HG02623 (cell line): ENCODE data around the gene HIF1A.
A peak's percentile ranks its signal among the peaks of the same experiment; 100 is the strongest.

Experiments used
- ATAC-seq: cut with Tn5 transposase; IDR thresholded peaks from one replicate; pipeline ENCODE4 v1.9.1; 2021; ENCODE audit warnings: moderate library complexity; ENCODE audit not compliant: unreplicated experiment

The HIF1A gene

DNA sequence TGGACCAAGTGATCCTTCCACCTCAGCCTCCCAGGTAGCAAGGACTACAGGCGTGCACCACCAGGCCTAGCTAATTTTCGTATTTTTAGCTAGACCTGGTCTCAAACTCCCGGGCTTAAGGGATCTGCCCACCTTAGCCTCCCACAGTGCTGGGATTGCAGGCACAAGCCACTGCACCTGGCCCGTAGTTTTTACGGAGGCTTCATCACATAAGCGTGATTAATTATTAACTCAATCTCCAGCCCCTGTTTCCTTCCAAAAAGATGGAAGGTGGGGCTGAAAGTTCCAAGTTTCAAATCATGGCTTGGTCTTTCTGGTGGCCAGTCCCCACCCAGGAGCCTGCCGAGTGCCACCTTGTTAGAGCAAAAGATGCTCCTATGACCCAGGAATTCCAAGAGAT, 22.5 kb upstream of the HIF1A start:
- no peak for ATAC-seq

DNA sequence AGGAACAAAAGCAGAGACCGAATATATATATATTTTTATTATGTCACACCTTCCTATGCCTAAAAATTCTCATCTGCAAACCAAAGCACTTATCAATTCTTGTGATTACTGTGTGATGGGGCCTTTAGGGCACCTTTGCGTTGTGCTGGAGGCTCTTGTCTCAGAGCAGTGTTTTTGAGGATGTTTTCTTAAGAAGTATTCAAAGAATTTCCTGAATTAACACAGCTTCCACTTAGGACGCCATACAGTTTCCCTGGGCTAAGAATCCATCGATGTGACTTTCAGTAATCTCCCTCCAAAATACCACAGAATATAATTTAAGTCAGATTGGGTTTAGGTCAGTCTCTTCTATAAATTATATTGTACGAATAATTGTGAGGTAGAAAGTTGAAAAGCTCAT, 22.0 kb upstream of the HIF1A start:
- ATAC-seq: no peak

- no peak for ATAC-seq
These were observed 20.0 kb upstream of the HIF1A start for GRCh38 chr14:61675291-61675690.

DNA sequence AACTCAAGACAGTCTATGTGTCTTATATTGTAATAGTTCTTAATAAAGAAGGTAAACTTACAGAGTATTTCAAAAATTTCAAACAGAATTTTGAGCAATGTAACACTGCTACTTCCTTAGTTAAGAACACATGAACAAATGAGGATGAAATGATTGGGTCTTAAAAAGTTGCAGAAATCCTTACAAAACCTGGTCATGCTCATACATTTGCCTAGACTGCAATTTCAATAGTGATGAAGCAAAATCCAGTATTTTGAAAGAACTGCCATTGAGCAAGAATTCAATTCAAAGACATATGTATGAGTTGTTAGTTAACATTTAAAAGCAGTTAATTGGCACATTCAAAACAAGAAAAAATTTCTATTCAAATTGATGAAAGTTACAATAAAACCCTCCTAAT, 17.8 kb upstream of the HIF1A start:
- ATAC-seq: no peak

GRCh38 chr14:61678975-61679374, 16.3 kb upstream of the HIF1A start:
- no peak for ATAC-seq

DNA sequence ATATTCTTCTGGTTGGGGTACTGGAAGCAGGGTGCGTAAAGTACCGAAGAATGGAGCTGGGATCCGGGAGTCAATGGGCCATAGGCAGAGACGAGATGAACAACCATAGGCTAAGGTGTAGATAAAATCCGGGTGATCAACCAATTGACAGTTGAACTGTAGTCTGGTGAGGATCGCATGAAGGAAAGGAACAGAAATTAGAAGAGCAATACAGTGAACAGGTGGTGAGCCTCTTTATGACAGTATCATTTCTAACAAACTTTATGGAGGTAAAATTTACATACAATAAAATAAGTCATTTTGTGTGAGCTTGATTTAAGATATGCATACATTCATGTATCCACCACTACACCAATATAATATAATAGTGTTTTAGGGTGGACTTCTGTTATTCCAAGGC, 13.9 kb upstream of the HIF1A start:
- no peak for ATAC-seq

DNA sequence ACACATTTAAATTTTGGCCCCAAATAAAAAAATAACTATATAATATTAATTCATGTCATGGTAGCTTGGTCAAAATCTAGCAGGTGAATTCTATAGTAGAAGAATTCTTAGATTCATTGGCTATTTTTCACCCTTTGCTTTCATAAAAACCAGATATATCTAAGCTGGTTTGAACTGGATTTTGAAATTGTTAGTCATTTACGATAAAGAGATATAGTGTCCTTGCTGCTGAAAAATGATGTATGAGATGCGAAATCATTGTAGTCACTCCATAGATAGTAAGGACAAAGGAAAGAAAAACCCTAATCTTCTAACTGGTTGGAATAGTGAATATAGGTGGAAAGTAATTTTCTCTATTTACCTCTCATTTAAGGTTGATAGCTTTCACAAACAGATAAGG, 12.2 kb upstream of the HIF1A start:
- no peak for ATAC-seq

DNA sequence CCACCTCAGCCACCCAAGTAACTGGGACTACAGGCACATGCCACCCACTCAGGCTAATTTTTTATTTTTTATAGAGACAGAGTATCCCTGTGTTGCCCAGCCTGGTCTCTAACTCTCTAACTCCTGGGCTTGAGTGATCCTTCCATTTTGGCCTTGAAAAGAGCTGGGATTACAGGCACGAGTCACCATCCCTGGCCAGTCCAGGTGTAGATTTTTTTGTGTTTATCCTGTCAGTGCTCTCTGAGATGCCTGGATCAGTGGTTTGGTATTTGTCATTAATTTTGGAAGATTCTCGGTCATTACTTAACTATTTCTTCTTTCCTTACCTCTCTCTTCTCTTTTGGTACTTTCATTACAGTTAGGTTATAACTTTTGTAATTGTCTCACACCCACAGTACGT, 5.3 kb upstream of the HIF1A start:
- no peak for ATAC-seq

GRCh38 chr14:61690982-61691381, 4.3 kb upstream of the HIF1A start:
- no peak for ATAC-seq

DNA sequence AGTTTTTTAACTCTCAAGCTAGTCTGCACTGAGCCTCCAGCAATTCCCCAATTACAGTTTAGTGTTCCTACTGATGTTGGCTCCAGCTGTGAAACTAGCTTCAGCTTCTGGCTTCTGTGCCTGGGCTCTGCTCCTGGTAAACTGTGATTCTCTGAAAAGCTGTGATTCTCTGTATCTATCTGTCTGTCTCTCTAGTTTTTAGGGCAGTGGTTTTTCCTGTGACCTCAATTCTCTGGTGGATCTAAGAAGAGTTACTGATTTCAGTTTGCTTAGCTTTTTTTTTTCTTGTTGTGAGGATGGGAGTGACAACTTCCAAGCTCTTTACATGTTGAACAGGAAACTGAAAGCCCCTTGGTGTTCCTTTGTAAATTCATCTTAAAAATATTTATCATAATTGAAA, 3.8 kb upstream of the HIF1A start:
- ATAC-seq: no peak

DNA sequence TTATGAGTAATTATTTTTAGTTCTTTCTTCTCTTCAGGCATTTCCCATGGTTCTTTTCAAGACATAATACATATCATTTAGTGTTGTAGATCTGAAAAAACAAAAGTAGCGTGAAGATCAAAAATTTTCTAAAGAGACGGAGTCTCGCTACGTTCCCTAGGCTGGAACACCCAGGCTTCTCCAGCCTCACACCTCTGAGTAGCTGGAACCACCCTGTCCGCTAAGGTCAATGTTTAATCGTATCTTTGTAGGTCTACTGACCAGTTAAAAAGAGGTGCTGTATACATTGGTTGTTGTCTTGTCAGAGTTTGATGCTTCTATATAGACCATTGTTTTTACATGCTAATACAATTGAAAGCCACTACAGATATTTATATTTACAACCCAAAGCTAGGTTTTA, 1.3 kb upstream of the HIF1A start:
- ATAC-seq: no peak

GRCh38 chr14:61695695-61696527, 598 bp downstream of the HIF1A start:
- ATAC-seq: peak; percentile 6

GRCh38 chr14:61696753-61697318, 1.5 kb downstream of the HIF1A start:
- no peak for ATAC-seq

DNA sequence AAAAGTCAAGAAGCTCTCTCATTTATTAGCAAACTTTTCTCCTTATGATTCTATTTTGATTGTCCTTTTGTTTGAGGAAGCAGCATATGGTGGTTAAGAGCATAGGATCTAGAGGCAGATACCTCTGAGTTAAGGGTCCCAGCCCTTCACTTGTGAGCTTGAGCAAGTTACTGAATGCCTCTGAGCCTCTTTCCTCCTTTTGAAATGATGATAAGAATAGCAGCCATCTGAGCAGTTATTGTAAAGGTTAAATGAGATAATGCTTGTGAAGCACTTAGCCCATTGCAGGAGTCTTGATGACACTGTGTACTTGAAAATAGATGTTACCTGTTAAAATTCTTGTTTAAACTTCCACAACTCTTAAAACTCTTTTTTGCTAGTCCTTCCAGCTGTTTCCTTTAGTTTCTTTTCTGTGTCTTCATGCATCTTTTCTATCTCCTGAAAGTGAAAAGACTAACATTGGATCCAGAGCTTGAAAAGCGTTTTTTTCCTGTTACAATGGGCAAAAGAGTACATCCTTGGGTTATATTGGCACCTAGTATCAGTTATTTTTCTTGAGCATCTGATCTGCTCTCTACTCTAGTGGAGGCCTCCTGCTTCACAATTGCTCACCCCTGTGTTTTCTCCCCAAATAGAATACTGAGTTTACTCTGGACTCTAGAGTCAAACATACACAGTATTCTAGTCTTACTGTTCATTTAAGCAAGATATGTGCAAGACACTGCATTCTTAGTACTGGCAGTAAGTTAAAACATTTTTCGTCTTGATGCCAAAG, 3.1 kb downstream of the HIF1A start:
- no peak for ATAC-seq

DNA sequence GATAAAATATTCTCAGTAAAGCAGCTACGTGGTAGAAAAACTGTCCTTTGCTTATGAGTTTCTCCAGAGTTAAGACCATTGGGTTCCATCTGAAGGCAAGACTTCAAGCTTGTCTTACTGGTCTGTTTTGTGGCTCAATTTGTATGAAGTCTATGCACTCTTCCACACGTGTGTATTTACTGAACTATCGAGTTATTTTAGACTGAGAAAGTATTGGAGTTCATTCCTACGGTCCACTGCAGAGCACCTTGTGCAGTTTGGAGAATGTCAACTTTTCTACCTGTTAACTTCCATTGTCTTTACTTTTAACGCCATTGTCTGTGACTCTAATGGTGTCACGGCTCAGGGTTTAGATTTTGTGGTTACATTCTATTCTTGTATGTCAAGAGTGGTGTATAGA, 3.7 kb downstream of the HIF1A start:
- no peak for ATAC-seq

- ATAC-seq: no peak
These were observed 5.0 kb downstream of the HIF1A start for GRCh38 chr14:61700104-61700886.

DNA sequence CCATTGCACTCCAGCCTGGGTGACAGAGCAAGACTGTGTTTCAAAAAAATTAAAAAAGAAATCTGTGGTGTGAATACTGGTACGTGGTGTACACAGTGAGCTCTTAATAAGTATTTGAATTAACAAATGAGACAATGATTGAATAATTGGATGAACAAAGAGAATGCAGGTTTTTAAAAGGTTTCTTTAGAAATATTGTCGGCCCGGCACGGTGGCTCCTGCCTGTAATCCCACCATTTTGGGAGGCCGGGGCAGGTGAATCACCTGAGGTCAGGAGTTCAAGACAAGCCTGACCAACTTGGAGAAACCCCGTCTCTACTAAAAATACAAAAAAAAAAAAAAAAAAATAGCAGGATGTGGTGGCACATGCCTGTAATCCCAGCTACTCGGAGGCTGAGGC, 6.6 kb downstream of the HIF1A start:
- ATAC-seq: no peak

GRCh38 chr14:61703342-61704129, 8.2 kb downstream of the HIF1A start:
- ATAC-seq: no peak

DNA sequence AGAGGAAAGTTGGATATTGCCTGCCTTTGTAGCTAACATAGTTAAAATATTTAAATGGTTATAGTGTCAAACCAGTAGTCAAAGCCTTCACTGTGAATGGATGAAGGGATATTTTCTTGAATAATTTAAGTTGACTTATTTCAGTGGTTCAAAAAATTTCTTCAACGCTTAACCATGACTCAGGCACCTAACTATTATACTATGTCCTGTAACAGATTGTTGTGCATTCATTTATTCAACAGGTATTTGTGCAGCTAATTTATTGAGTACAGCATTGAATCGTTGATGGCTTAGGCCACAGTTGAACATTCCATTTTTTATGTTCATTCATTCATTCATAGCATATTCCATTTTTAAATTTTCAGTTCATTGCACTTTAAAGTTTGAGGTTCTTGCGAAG, 9.2 kb downstream of the HIF1A start:
- no peak for ATAC-seq

- ATAC-seq: no peak
These were observed 9.7 kb downstream of the HIF1A start for GRCh38 chr14:61705017-61705416.
